Endothelial cell of umbilical vein (primary cell): Measurements from ENCODE around the gene CPA3. TPM values are rescaled to one million over a fixed set of nuclear protein-coding genes. Genes with fewer than 3 reads are reported as not detected.

Experiments
- BruUV-seq: library from RNA; stranded (reverse); fragments of 400-500 nt; replicated peaks from 2 replicates; lab custom pipeline; 2021; lab: Mats Ljungman, UMichigan
- CTCF ChIA-PET: fragments of 300-600, 350-600 bp; sonication (Branson Sonifier 250); formaldehyde crosslinking; loops from one replicate; lab custom pipeline; 2021; ENCODE audit warnings: antibody characterized with exemption, inconsistent platforms; lab: Charles Lee
- POLR2A ChIA-PET: fragments of 300-600, 350-600 bp; sonication (Branson Sonifier 250); formaldehyde crosslinking; loops from one replicate; lab custom pipeline; 2021; ENCODE audit warnings: antibody characterized with exemption, inconsistent platforms; lab: Charles Lee
- DNase-seq: peaks from one replicate; pipeline ENCODE4 v3.0.0-alpha.2; 2011; ENCODE audit warnings: low read depth, low spot score
- FAIRE-seq: peaks from 2 replicates; lab custom pipeline; 2011; peaks lifted over from hg19 to GRCh38; lab: Jason Lieb, UNC
- H2AFZ ChIP-seq: 2 replicates; pipeline ENCODE4 v1.6.0; 2012; ENCODE audit warnings: low read depth, low read length, control low read depth, inconsistent platforms
- H3K27ac ChIP-seq: 2 replicates; pipeline ENCODE4 v1.5.1; 2011; ENCODE audit warnings: low read depth, mild to moderate bottlenecking, control low read depth, low read length, moderate library complexity; ENCODE audit not compliant: insufficient read depth
- H3K27me3 ChIP-seq, 2 experiments: 2 replicates each; pipeline versions ENCODE4 v1.6.0 to v1.6.1; 2011; ENCODE audit warnings: low read length in 2 of 2, mixed read lengths in 1 of 2; ENCODE audit not compliant: control insufficient read depth in 2 of 2, insufficient read depth in 2 of 2
- H3K36me3 ChIP-seq, 2 experiments: 2 replicates in 1 of 2; 3 replicates in 1 of 2; pipeline ENCODE4 v1.5.1; 2011; ENCODE audit warnings: low read length in 2 of 2, mild to moderate bottlenecking in 1 of 2, moderate library complexity in 1 of 2; ENCODE audit not compliant: control insufficient read depth in 2 of 2, insufficient read depth in 2 of 2; ENCODE audit errors: extremely low read depth in 1 of 2
- H3K4me1 ChIP-seq: 3 replicates; pipeline ENCODE4 v1.5.1; 2011; ENCODE audit warnings: mild to moderate bottlenecking, low read length; ENCODE audit not compliant: control insufficient read depth, insufficient read depth; ENCODE audit errors: extremely low read depth
- H3K4me2 ChIP-seq: 2 replicates; pipeline ENCODE4 v1.6.1; 2011; ENCODE audit warnings: low read length, control low read depth, mixed read lengths; ENCODE audit not compliant: insufficient read depth
- H3K4me3 ChIP-seq, 3 experiments: fragments of 200-600 bp in 1 of 3; sonication (generic), shearing (Covaris generic) in 1 of 3; replicated peaks in 1 of 3; 2 replicates each; pipeline ENCODE4 v1.5.1; 2011 to 2016; ENCODE audit warnings: control low read depth in 3 of 3, low read length in 3 of 3, mild to moderate bottlenecking in 2 of 3, inconsistent platforms in 1 of 3, low read depth in 1 of 3, moderate library complexity in 1 of 3; ENCODE audit not compliant: insufficient read depth in 1 of 3
- H3K79me2 ChIP-seq: 2 replicates; pipeline ENCODE4 v1.6.0; 2012; ENCODE audit warnings: low read length, inconsistent platforms; ENCODE audit not compliant: control insufficient read depth, insufficient read depth
- H3K9ac ChIP-seq: replicated peaks from 2 replicates; pipeline ENCODE3; 2011; ENCODE audit warnings: low read length, control low read depth; ENCODE audit not compliant: insufficient read depth; ENCODE audit errors: extremely low read depth
- H3K9me1 ChIP-seq: replicated peaks from 3 replicates; pipeline ENCODE4 v1.6.0; 2011; ENCODE audit warnings: mild to moderate bottlenecking, low read length; ENCODE audit not compliant: control insufficient read depth, insufficient read depth; ENCODE audit errors: extremely low read depth
- H3K9me3 ChIP-seq: replicated peaks from 2 replicates; pipeline ENCODE4 v1.5.1; 2012; ENCODE audit warnings: low read length, inconsistent platforms; ENCODE audit not compliant: control insufficient read depth, insufficient read depth
- H4K20me1 ChIP-seq: replicated peaks from 2 replicates; pipeline ENCODE3; 2011; ENCODE audit warnings: mild to moderate bottlenecking, low read length; ENCODE audit not compliant: control insufficient read depth, insufficient read depth; ENCODE audit errors: extremely low read depth
- CTCF ChIP-seq, 2 donors: IDR thresholded peaks; 1 replicate in 1 of 2; 2 replicates in 1 of 2; pipeline ENCODE4 v1.5.1; 2011; ENCODE audit warnings: low read length in 2 of 2, mild to moderate bottlenecking in 2 of 2, moderate library complexity in 2 of 2, control low read depth in 1 of 2, inconsistent platforms in 1 of 2, low read depth in 1 of 2; ENCODE audit not compliant: insufficient read depth in 1 of 2; ENCODE audit errors: extremely low read depth in 1 of 2
- EZH2 ChIP-seq: IDR thresholded peaks from 2 replicates; pipeline ENCODE4 v1.6.1; 2012; ENCODE audit warnings: borderline replicate concordance, low read depth, mild to moderate bottlenecking, moderate library complexity, low read length, inconsistent platforms; ENCODE audit not compliant: severe bottlenecking
- FOS ChIP-seq: IDR thresholded peaks from 2 replicates; pipeline ENCODE4 v1.6.1; 2011; ENCODE audit warnings: mild to moderate bottlenecking, low read length, moderate library complexity, borderline replicate concordance; ENCODE audit not compliant: insufficient read depth
- GATA2 ChIP-seq: IDR thresholded peaks from 2 replicates; pipeline ENCODE4 v1.7.0; 2011; ENCODE audit warnings: low read depth, mild to moderate bottlenecking, moderate library complexity, mixed read lengths, low read length; ENCODE audit not compliant: insufficient read length, insufficient read depth
- JUN ChIP-seq: IDR thresholded peaks from 2 replicates; pipeline ENCODE4 v1.6.1; 2011; ENCODE audit warnings: borderline replicate concordance, low read depth; ENCODE audit not compliant: insufficient read length, insufficient read depth
- MAX ChIP-seq: IDR thresholded peaks from 2 replicates; pipeline ENCODE4 v1.6.1; 2011; ENCODE audit not compliant: insufficient read depth, insufficient read length
- MYC ChIP-seq: IDR thresholded peaks from one replicate; pipeline ENCODE4 v1.6.1; 2011; ENCODE audit warnings: mild to moderate bottlenecking, low read depth, low read length
- POLR2A ChIP-seq: IDR thresholded peaks from 2 replicates; pipeline ENCODE4 v1.6.1; 2012; ENCODE audit warnings: low read depth, mild to moderate bottlenecking, control low read depth, low read length
- POLR2AphosphoS5 ChIP-seq: IDR thresholded peaks from 2 replicates; pipeline ENCODE4 v1.6.1; 2012; ENCODE audit warnings: low read depth, mild to moderate bottlenecking, control low read depth, low read length, moderate library complexity; ENCODE audit not compliant: insufficient read depth
- dilution Hi-C: fragments of 300-500 bp; cut with MboI; formaldehyde crosslinking; loops from one replicate; pipeline ENCODE4 v1.15.0; 2019; ENCODE audit warnings: low sequenced_read_pairs; ENCODE audit not compliant: extremely low pct_ligation_motif_present
- intact Hi-C: fragments of 100-400 bp; cut with micrococcal nuclease; formaldehyde crosslinking; loops from one replicate; pipeline ENCODE4 v1.10.0; 2022
- polyA plus RNA-seq, 4 experiments: library from polyadenylated mRNA; depleted of rRNA in 3 of 4; stranded (reverse) in 3 of 4; unstranded in 1 of 4; fragments of >200 nt; gene quantifications; 2 replicates each; pipeline versions ENCODE4 v1.2.1 to v1.2.3, GENCODE V29; 2011 to 2012; ENCODE audit warnings: missing spikeins in 1 of 4
- total RNA-seq: library from RNA; stranded (reverse); gene quantifications from 2 replicates; pipeline ENCODE4 v1.2.3, GENCODE V29; 2021

The CPA3 gene
- total and polyA plus RNA-seq, 2 donors (not counting 3 experiments of a cell fraction or from before 2014, with no cell fraction given), result 1.7 to 6.4 TPM

GRCh38 chr3:148881286-148881685 lies 16.2 kb downstream of the CPA3 start:
- Histone ChIP-seq H3K79me2 (no peaks in the 10 kb centered on the region), H3K4me1 (peaks cover 36% of the 10 kb centered on the region), H3K27ac (peak overlapping the region; percentile 35), H2AFZ (peak overlapping the region; percentile 11), H3K9ac (no peak overlapping the region), H3K36me3 (no peaks in the 10 kb centered on the region), H3K27me3 (no peaks in the 10 kb centered on the region), H3K9me1 (peaks cover 2% of the 10 kb centered on the region), H4K20me1 (no peaks in the 10 kb centered on the region), H3K4me2 (peak overlapping the region; percentile 57), H3K4me3 (peak overlapping the region in 1 of 3 experiments; percentile 15), H3K9me3 (no peaks in the 10 kb centered on the region)
- BruUV-seq, result no TSS peak
- peak; percentile 58 for DNase-seq
- dilution Hi-C loops (no loop called here), intact Hi-C loops (no loop called here)
- peak; percentile 44 for FAIRE-seq
- CTCF ChIA-PET, result interaction anchor here (1.0 to 1.9 kb wide), 7 partner anchors 12 to 74 kb away, joined by 3 to 14 read pairs (median 4); no protein-coding TSS in a partner anchor
- POLR2A ChIA-PET, result no interaction called here
- TF ChIP-seq POLR2AphosphoS5 (no peak), FOS (peak; percentile 48), JUN (peak; percentile 35)

GRCh38 chr3:148882288-148882687 lies 17.2 kb downstream of the CPA3 start:
- Histone ChIP-seq H3K9ac (no peak overlapping the region), H3K4me3 (no peak overlapping the region), H3K4me2 (no peak overlapping the region), H3K9me3 (no peaks in the 10 kb centered on the region), H3K9me1 (peaks cover 2% of the 10 kb centered on the region), H3K79me2 (no peaks in the 10 kb centered on the region), H3K27ac (no peak overlapping the region), H3K36me3 (no peaks in the 10 kb centered on the region), H4K20me1 (no peaks in the 10 kb centered on the region), H2AFZ (no peak overlapping the region), H3K4me1 (peaks cover 36% of the 10 kb centered on the region), H3K27me3 (peaks cover 0 to under 1% of the 10 kb centered on the region in 2 experiments)
- intact Hi-C loops (no loop called here), dilution Hi-C loops (no loop called here)
- ChIA-PET CTCF (interaction anchor here (1.7 to 2.2 kb wide), 2 partner anchors 16 to 61 kb away, joined by 5 to 6 read pairs; no protein-coding TSS in a partner anchor), POLR2A (no interaction called here)
- BruUV-seq, result no TSS peak
- DNase-seq (no peak), FAIRE-seq (no peak)
- TF ChIP-seq CTCF (IDR thresholded peaks at IDR 0.05; ENCODE audit: extremely low read depth in 1 of 2, insufficient read depth in 1 of 2, low read depth in 1 of 2, low read length in 2 of 2) (no peak), MAX (no peak), FOS (no peak), EZH2 (no peak), JUN (no peak), GATA2 (no peak), POLR2AphosphoS5 (no peak), MYC (no peak), POLR2A (no peak)
